ENCODE data around the gene PCOLCE2.

DNA sequence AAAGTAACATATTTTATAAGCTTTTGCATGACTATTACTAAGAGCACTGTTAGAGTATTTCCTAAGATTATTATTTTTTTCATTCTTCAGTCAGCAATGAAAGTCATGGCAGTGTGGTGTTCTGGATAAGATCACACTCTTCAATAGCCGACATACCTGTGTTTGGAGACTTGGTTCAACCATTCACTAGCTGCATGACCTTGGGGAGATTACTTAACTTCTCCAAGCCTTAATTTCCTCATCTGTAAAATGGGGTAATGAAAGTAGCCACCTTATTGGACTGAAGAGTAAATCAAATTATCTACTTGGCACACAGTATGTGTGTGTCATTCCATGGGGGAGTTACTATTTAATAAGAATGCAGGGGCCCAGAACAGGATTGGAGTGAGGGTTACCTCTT, 24.5 kb upstream of the PCOLCE2 start:
- TF ChIP-seq, protein P1, sequence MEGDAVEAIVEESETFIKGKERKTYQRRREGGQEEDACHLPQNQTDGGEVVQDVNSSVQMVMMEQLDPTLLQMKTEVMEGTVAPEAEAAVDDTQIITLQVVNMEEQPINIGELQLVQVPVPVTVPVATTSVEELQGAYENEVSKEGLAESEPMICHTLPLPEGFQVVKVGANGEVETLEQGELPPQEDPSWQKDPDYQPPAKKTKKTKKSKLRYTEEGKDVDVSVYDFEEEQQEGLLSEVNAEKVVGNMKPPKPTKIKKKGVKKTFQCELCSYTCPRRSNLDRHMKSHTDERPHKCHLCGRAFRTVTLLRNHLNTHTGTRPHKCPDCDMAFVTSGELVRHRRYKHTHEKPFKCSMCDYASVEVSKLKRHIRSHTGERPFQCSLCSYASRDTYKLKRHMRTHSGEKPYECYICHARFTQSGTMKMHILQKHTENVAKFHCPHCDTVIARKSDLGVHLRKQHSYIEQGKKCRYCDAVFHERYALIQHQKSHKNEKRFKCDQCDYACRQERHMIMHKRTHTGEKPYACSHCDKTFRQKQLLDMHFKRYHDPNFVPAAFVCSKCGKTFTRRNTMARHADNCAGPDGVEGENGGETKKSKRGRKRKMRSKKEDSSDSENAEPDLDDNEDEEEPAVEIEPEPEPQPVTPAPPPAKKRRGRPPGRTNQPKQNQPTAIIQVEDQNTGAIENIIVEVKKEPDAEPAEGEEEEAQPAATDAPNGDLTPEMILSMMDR (IDR thresholded peaks at IDR 0.05; ENCODE audit: low read length): no peak
- no peak for TF ChIP-seq EZH2 (IDR thresholded peaks at IDR 0.05; ENCODE audit: borderline replicate concordance, low read length)
